NCI-H446 (cell line): ENCODE results near the gene FOLR3.
"Not testable (repeated sequence)": the region's sequence is repeated elsewhere in the genome, so short reads cannot be mapped to it uniquely, and the experiment has no call there.

Experiments
- DNase-seq, 2 experiments: peaks; one replicate each; lab custom pipeline; 2025; lab: John Stamatoyannopoulos, UW

The FOLR3 gene

DNA sequence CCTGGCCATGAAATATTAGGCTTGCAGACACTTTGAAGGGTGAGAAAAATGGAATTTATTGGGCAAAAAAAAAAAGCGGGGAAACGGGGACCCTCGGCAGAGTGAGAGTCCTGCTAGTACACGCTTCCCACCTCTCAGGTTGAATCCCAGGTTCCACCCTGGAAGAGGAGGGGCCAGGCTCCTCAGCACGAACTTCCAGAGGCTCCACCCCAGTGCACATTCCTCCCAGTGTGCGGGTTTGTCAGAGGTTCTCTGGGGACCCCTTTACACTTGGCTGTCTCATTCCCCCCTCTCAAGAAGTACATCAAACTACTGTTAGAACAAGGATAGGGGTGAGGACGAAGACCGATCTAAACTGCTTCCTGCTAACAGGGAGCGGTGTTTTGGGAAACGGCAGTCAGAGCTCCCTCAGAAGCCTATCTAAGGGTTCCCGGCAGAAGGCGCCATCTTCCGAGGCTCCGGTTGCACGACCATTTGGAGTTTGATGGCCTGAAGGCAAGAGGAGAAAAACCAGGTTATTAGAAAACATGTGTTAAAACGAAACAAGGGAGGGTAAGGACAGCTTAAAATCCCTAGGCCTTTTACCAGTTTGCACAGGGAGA, 27.5 kb downstream of the FOLR3 start:
- no peak for DNase-seq

DNA sequence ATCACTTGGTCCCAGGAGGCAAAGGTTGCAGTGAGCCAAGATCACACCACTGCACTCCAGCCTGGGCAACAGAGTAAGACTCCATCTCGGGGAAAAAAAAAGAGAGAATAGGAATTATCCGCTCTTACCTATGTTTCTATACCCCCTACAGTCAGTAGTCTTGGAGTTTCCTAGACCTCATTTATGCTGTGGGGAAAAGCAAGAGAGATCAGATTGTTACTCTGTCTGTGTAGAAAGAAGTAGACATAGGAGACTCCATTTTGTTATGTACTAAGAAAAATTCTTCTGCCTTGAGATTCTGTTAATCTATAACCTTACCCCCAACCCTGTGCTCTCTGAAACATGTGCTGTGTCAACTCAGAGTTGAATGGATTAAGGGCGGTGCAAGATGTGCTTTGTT, 28.7 kb downstream of the FOLR3 start:
- DNase-seq: not testable (repeated sequence)

DNA sequence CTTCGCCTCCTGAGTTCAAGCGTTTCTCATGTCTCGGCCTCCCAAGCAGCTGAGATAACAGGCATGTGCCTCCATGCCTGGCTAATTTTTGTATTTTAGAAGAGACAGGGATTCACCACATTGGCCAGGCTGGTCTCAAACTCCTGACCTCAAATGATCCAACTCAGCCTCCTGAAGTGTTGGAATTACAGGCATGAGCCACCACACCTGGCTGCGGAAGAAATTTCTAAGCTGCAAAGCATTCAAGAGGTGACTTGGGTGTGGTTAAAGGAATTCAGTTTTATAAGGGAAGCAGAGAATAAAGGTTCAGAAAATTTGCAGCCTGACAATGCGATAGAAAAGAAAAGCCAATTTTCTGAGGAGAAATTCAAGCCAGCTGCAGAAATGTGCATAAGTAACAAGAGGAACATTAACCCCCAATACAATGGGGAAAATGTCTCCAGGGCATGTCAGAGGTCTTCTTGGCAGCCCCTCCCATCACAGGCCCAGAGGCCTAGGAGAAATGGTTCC, 33.6 kb downstream of the FOLR3 start:
- not testable (repeated sequence) for DNase-seq

DNA sequence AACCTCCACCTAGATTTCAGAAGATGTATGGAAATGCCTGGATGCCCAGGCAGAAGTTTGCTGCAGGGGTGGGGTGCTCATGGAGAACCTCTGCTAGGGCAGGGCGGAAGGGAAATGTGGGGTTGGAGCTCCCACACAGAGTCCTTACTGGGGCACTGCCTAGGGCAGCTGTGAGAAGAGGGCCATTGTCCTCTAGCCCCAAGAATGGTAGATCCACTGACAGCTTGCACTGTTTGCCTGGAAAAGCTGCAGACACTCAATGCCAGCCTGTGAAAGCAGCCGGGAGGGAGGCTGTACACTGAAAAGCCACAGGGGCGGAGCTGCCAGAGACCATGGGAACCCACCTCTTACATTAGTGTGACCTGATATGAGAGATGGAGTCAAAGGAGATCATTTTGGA, 34.2 kb downstream of the FOLR3 start:
- not testable (repeated sequence) for DNase-seq

DNA sequence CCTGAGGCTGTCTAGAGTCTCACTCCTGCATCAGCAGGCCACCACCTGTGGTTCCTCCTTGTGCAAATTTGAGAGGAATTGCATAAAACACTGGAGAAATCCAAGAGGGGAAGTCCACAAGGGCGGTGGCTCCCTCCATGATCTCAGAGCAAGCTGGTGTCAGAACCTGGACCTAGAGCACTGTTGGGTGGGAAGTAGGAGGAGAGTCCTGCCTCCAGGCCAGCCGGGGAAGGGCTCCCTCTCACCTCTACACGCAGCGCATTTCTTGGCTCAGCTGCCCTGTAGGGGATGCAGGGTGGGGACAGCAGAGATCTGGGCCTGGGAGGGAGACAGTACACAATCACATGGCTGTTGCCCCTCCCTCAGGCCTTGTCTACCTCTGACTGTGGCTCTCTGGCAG, 36.5 kb downstream of the FOLR3 start:
- not testable (repeated sequence) for DNase-seq

DNA sequence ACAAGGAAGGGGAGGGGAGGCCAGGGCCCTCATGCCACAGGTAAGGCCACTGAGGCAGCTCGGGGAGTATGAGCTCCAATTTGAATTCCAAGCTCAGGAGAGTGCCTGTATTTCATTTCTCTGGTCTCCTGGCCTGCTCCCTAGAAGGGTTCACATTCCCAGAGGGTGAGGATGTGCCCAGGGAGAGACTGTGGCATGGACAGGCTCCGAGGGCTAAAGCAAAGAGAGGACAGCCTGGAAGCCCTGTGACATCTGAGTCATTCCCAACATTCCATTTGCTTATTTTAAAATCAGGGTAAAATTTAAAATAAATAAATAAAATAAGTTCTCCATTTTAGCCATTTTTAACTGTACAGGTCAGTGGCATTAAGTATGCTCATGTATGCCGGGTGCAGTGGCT, 37.8 kb downstream of the FOLR3 start:
- no peak for DNase-seq

DNA sequence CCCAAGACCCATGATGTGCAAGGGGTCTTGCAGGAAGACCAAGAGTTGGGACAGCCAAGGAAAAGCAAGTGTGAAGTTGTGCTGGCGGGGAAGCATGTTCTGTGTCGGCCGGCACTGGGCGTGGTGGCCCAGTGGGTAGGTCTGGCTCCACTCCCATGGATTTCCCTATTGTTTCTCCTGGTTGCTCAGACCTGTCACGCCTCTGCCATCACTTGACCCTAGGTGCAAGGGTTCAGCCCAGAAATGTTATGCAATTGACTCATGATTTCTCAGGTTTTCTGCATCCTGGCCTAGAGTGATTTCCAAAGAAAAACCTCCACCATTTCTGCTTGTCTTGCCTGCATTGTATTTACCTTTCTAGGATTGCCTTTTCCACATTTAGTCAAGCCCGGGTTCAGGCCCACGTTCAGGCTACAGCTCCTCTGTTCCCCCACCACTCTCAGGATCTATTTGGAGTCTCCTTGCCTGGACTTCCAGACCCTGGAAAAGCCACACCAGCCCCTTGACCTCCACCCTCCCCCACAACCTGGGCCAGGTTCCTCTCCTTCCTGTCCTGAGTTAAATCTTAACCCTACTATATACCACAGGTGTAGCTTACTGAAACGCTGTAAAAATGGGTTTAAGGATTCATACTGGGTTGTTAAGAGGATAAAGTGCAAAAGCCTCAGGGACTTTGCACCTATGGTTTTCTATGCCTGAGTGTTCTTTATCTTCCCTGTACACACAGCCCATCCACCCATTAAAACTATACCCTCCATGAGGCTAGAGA, 39.0 kb downstream of the FOLR3 start:
- no peak for DNase-seq

DNA sequence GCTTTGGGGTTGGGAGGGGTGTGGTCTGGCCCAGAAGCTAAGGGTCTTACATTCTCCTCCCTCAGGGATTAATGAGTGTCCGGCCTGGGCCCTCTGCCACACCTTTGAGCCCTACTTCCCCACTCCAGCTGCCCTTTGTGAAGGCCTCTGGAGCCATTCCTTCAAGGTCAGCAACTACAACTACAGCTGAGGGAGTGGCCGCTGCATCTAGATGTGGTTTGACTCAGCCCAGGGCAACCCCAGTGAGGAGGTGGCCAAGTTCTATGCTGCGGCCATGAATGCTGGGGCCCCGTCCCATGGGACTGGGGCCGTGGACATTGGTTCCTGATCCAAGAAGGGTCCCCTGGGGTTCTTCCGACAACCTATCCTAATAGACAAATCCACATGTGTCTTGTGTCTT, 42.1 kb downstream of the FOLR3 start:
- no peak for DNase-seq

DNA sequence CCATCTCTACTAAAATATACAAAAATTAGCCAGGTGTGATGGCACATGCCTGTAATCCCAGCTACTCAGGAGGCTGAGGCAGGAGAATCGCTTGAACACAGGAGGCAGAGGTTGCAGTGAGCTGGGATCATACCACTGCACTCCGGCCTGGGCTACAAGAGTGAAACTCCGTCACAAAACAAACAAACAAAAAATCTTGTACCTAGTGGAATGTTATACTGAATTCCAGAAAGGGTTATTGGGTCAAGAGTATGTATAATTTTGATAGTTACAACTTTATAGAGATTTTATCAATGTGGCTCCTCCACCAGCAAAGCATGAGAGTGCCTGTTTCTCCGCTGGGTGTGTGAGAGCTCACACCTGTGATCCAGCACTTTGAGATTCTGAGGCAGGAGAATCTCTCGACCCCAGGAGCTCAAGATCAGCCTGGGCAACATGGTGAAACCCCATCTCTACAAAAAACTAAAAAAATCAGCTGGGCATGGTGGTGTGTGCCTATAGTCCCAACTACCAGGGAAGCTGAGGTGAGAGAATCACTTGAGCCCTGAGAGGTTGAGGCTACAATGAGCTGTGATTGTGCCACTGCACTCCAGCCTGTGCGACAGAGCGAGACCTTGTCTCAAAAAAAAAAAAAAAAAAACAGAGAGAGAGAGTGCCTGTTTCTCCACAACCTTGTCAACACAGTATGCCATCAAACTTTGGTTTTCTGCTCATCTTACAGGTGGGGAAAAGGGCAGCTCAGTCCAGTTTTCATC, 43.7 kb downstream of the FOLR3 start:
- DNase-seq: no peak

DNA sequence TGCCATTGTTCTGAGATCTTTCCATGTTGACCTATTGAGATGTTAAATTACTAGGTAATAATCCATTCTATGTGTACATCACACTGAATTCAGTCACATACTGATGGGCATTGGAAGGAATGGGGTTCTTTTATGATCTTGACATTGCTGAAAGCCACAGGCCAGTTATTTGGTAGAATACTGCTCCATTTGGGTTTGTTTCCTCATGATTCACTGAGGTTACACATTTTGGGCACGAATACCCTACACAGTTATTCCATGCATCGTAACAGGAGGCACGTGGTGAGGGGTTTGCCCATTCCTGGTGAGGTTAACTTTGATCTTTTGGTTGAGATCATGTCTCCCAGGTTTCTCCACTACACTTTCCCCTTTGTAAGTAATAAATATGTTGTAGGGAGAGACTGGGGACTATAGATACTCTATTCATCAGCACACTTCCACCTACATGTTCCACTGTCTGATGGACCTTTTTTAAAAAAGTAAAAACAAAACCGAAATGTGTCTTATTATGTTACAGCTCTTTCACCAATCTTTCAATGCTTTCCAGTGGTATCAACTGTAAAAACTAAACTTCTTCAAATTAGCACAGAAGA, 44.4 kb downstream of the FOLR3 start:
- DNase-seq: no peak

DNA sequence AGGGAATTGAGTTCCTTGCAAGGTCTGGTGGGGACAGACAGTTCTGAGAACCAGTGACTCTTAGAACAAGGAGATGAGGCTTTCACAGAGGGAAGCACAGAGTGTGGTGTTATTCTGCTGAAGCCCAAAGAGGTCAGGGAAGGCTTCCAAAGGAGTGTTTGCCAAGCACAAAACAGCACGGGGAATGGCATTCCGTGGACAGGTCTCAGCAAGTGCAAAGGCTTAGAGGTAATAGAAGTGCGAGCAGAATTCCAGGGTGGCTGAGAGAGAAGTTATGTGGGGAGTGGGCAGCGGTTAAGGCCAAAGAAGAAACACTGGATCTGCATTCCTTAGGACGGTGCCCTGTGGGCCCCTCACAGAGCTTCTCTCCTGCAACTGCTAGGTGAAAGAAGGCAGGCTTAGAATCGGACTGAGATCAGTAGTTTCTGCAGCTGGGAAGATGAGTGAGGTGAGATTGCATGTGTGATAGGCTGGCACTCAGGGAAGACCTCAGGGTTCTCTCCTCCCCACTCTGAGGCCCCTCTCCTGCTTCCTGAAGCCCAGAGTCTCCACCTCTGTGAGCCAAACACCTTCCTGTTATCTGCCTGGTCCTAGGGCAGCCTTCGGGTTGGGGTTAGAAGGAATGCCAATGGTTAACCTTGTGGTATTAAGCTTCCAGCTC, 45.5 kb downstream of the FOLR3 start:
- not testable (repeated sequence) for DNase-seq

DNA sequence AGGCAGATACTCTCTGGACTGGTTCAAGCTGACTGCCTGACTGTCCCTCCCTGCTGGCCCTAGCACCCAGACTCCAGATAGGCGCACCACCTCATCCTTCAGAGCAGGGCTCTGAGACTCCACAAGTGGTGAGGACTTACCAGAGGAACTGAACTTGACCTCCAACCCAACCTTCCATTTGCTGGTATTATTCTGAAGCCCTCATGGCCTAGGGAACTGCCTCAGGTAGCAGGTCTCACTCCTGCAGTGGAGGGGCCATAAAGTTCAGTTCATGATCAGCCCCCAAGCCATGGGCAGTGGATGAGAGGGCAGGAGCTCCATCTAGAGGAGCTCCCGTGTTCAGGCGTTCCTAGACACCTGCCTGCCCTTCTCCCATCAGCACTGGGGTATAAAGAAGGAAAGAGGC, 46.0 kb downstream of the FOLR3 start:
- peak in 1 of 2 experiments; percentile 3 for DNase-seq

DNA sequence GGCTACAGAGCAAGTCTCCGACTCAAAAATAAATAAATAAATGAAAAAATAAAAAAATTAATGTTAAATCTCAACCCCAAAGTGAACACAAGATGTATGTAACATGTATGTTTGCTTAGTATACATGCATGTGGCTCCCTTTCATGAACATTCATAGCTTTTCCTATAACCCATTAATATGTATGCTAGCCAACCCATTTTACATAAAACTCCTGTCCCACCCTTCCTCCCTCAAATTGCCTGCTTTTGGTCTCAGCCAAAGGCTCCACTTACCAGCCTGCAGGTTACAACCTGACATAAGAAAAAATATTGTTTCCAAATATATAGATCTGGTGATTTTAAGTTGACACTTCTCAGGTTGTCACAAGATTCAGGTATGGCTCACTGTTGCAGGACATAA, 52.7 kb downstream of the FOLR3 start:
- no peak for DNase-seq
